Measurements from ENCODE around the gene SHD.

DNA sequence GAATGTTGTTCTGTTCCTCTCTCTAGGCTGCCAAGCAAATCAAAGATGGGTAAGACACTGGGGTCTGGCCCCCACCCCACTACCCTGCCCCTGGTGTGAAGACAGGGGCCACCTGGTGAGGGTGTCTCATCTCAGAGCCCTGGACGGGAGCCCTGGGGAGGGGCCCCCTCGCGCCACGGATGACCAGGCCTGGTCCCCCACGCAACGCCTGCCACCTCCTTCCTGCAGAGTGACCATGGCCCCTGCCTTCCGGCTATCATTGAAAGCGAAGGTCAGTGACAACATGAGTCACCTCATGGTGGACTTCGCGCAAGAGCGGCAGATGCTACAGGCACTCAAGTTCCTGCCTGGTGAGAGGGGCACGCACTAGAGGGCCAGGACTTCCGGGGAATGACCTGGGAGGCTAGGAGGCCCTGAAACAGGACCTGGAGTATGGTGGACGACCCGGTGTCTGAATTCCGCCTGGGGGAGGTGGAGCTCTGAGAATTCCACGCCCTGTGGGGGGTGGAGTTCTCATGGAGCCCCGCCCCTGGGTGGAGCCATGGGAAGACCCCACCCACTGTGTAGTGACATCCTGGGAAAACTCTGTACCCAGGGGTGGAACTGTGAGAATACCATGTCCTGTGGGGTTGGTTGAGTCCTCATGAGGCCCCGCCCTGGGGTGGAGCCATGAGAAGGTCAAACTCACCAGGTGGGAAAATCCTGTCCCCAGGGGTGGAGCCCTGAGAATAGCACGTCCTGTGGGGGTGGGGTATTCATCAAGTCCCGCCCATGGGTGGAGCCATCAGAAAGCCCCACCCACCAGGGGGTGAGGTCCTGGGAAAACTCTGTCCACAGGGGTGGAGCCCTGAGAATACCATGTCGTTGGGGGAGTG lies 31.4 kb downstream of the SHD start:
- TF ChIP-seq, protein P1, sequence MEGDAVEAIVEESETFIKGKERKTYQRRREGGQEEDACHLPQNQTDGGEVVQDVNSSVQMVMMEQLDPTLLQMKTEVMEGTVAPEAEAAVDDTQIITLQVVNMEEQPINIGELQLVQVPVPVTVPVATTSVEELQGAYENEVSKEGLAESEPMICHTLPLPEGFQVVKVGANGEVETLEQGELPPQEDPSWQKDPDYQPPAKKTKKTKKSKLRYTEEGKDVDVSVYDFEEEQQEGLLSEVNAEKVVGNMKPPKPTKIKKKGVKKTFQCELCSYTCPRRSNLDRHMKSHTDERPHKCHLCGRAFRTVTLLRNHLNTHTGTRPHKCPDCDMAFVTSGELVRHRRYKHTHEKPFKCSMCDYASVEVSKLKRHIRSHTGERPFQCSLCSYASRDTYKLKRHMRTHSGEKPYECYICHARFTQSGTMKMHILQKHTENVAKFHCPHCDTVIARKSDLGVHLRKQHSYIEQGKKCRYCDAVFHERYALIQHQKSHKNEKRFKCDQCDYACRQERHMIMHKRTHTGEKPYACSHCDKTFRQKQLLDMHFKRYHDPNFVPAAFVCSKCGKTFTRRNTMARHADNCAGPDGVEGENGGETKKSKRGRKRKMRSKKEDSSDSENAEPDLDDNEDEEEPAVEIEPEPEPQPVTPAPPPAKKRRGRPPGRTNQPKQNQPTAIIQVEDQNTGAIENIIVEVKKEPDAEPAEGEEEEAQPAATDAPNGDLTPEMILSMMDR (conservative IDR thresholded peaks at IDR 0.05; ENCODE audit: low read depth in 2 of 2), result no peak
- TF ChIP-seq EZH2phosphoT487 (IDR thresholded peaks at IDR 0.05; ENCODE audit: unreplicated experiment) (no peak), POLR2AphosphoS5 (IDR thresholded peaks at IDR 0.05; ENCODE audit: low read depth) (no peak), JUNB (IDR thresholded peaks at IDR 0.05; ENCODE audit: unreplicated experiment) (no peak)

Measured in GM23338 (cell line).